NCI-H774 (cell line): ENCODE results near the gene MAGEA6.
"Not testable (repeated sequence)": the region's sequence is repeated elsewhere in the genome, so short reads cannot be mapped to it uniquely, and the experiment has no call there.

Experiments used
- DNase-seq: peaks from one replicate; lab custom pipeline; 2025; lab: John Stamatoyannopoulos, UW

Gene MAGEA6

GRCh38 chrX:152734143-152734858, 35.2 kb downstream of the MAGEA6 start:
- not testable (repeated sequence) for DNase-seq

- DNase-seq = peak; percentile 87
Measured at GRCh38 chrX:152733261-152733975, 36.1 kb downstream of the MAGEA6 start, which contains the start of the genes CSAG1 and MAGEA12. Gene CSAG1 (minus strand): TSS chrX:152733721. CDS start chrX:152732460, 1,261 bp downstream. Gene MAGEA12 (plus strand): TSS chrX:152733757. CDS start chrX:152736162, 2,405 bp downstream.

- no peak for DNase-seq
Measured at GRCh38 chrX:152725409-152725808, 44.1 kb downstream of the MAGEA6 start.
